ENCODE data around the gene SP2. TPM values are rescaled to one million over a fixed set of nuclear protein-coding genes. Genes with fewer than 3 reads are reported as not detected.
"Not testable (repeated sequence)": the region's sequence is repeated elsewhere in the genome, so short reads cannot be mapped to it uniquely, and the experiment has no call there.

Gene SP2
- total RNA-seq, 1 donor from 2014 or later = 0.77 TPM

- DNase-seq (ENCODE audit: low read depth in 2 of 2) = no peak
These were observed 23.0 kb downstream of the SP2 start for GRCh38 chr17:47918991-47919390.

DNA sequence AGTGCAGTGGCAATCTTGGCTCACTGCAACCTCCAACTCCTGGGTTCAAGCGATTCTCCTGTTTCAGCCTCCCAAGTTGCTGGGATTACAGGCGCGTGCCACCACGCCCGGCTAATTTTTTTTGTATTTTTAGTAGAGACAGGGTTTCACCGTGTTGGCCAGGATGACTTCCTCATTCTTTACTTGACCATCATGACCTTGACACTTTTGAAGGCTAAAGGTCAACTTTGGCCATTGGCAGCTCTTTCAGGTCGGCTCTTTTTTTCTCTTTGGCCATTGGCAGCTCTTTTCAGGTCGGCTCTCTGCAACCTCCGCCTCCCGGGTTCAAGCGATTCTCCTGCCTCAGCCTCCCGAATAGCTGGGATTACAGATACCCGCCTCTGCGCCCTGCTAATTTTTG is 23.9 kb downstream of the SP2 start:
- not testable (repeated sequence) for DNase-seq (ENCODE audit: low read depth in 2 of 2)

- DNase-seq (ENCODE audit: low read depth in 2 of 2) = no peak
These were observed 29.0 kb downstream of the SP2 start for GRCh38 chr17:47924785-47925677.

DNA sequence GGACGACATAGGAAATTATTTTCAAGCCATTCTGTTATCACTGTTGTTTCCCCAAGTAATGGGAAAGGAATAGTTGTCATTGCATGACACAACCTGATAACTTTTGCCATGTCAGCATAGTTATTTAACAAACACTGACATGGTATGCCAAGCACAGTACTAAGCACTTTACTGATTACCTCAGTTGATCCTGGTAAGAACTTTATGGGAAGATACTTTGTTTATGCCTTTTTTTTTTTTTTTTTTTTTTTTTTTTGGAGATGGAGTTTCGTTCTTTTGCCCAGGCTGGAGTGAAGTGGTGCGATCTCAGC is 29.6 kb downstream of the SP2 start:
- no peak for DNase-seq (ENCODE audit: low read depth in 2 of 2)

DNA sequence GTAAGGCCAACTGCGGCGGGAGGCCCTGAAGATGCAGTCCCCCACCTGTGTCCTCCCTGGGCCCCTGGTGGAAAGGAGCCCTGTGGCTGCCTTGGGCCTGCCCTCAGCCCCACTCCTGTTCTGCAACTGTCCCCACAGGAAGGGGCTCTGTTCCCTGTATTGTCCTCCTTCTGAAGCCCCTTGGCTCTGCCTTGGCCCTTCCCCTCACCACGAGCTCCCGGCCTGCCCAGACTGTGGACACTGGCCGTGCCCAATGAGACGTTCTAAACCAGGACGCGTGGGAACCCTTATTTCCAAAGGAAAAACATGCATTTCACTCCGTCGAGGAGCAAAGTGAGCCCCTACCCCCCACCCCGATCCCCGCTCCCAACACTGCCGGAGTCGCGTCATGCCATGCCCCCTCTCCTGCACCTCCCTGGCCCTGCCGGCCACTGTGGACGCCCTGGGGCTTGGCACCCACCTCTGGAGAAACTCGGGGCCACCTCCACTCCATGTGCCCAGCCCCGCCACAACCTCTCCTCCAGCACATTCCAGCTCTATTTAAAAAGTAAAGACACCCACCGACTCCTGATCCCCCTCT is 31.9 kb downstream of the SP2 start:
- no peak for DNase-seq (ENCODE audit: low read depth in 2 of 2)

GRCh38 chr17:47928415-47928814 is 32.4 kb downstream of the SP2 start:
- DNase-seq (ENCODE audit: low read depth in 2 of 2) = no peak

DNA sequence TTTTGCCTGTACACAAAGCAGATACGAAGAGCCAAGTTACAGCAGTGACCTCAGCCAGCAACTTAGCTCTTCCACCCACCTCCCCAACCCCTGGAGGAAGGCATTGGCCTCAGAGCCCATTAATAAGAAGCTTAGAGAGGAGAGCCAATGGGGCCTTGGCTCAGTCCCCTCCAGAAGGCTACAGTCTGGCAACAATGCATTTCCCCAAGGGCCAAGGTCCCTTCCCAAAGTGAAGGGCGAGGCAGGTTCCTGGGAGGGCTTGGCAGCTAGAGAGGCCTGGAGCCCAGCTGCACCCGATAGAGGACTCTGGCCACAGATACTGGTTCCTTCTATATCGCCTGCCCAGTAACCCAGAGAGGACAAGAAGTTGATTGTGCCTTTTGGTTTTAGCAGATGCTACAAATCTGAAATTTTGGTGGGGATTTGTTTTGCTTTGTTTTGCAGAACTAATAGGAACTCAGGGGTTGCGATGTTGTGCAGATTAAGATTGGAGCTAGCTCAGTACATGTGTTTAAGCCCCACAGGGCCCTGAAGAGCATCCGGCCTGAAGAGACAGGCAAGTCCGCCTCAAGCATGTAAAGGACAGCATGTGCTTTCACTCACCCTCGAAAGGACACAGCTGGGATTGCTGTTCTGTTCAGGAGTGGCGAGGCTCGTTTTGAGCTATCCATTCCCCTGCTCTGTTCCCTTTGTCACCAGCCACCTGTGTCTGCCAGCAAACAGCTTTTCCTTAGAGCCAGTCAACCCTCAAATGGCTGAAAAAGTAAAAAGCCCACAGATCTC is 33.4 kb downstream of the SP2 start:
- no peak for DNase-seq (ENCODE audit: low read depth in 2 of 2)

GRCh38 chr17:47931848-47932247 is 35.8 kb downstream of the SP2 start:
- DNase-seq (ENCODE audit: low read depth in 2 of 2) = no peak

- no peak for DNase-seq (ENCODE audit: low read depth in 2 of 2)
These were observed 38.8 kb downstream of the SP2 start for GRCh38 chr17:47934856-47935255.

GRCh38 chr17:47935468-47935867 is 39.4 kb downstream of the SP2 start:
- not testable (repeated sequence) for DNase-seq (ENCODE audit: low read depth in 2 of 2)

- DNase-seq (ENCODE audit: low read depth in 2 of 2) = peak in 1 of 2 donors; percentile 11
These were observed 39.9 kb downstream of the SP2 start for GRCh38 chr17:47935961-47936360.

- no peak for DNase-seq (ENCODE audit: low read depth in 2 of 2)
These were observed 41.9 kb downstream of the SP2 start for GRCh38 chr17:47937941-47938340.

- DNase-seq (ENCODE audit: low read depth in 2 of 2) = peak; percentile 97 to 99
These were observed 45.4 kb downstream of the SP2 start, which contains the start of gene PNPO for GRCh38 chr17:47941246-47942095. Gene PNPO (plus strand): TSS chr17:47941571. CDS start chr17:47941676, 105 bp downstream.

DNA sequence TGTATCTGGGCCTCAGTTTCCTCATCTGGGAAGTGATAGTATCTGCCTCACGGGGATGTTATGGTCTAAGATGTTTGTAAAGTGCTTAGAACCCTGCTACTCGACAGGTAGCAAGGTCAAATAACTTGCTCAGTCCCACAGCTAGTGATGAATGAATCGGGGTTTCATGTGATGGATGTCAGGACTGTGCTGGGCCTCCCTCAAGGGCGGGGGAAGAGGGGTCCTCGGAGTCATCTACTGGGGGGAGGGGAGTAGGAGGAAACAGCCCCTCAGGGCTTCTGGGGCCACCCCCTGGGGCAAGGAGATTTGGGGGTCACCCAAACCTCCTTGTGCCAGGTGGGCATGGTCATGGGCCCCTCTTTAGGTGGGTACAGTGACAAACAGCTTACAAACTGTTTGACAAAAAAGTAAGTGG is 46.1 kb downstream of the SP2 start:
- DNase-seq (ENCODE audit: low read depth in 2 of 2) = no peak

DNA sequence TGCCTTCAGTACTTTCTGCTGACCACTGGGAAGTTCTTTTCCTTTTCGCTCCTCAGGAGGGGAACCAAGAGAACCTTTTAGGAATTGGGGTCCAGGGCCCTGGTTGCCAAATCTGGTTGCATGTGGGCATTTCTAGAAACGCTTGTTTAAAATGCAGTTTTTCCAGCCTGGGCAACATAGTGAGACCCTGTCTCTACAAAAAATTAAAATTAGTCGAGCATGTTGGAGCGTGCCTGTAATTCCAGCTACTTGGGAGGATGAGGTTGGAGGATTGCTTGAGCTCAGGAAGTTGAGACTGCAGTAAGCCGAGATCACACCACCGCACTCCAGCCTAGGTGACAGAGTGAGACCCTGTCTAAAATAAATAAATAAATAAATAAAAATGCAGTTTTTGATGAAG is 46.5 kb downstream of the SP2 start:
- DNase-seq (ENCODE audit: low read depth in 2 of 2) = no peak

- DNase-seq (ENCODE audit: low read depth in 2 of 2) = no peak
These were observed 49.0 kb downstream of the SP2 start for GRCh38 chr17:47945080-47945479.

DNA sequence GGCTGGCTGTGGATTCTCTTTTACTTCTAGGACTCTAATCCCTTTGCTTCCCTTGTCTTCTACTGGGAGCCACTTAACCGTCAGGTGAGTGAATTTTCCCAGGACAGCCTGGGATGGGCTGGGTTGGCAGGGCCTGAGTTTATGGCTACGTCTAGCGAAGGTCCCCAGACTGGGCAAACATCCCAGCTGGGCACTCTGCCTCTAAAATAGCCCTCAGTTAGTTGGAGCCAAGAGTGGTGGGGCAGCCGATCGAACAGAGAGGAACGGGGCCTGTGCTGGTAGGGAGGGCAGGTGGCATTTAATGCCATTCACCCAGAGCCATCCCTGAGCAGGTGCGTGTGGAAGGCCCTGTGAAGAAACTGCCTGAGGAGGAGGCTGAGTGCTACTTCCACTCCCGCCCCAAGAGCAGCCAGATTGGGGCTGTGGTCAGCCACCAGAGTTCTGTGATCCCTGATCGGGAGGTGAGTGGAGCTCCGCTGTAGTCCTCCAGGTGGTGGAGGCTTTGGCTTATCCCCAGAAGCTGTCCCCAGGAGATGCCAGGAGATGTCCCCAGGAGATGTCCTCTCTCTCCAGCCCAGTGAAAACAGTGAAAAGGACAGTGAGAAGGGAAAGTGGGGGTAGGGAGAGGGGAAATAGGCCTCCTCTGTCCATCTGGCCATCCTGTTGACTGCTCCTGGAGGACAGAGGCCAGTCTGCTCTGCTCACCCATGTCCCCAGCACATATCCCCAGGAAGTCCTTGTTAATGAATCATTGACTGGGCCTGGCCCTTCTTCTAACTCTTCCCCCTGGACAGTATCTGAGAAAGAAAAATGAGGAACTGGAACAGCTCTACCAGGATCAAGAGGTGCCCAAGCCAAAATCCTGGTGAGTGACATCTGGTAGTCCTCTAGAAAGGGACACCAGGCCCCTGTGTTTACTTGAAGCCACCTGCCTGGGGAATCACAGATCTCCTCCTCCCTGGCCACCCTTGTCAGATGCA is 49.8 kb downstream of the SP2 start:
- DNase-seq (ENCODE audit: low read depth in 2 of 2) = no peak

DNA sequence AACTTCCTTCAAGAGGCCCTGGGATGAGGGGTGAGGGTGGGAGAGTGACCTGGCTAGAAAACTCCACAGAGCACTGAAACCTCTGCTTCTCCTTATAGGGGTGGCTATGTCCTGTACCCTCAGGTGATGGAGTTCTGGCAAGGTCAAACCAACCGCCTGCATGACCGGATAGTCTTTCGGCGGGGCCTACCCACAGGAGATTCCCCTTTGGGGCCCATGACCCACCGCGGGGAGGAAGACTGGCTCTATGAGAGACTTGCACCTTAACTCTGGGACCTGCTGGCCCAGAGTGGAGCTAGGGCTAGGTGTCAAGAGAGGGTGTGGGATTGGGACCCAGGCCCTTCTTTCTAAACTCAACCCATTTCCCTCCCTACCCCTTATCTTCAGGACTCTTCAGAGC is 50.5 kb downstream of the SP2 start:
- no peak for DNase-seq (ENCODE audit: low read depth in 2 of 2)

- peak; percentile 81 to 90 for DNase-seq (ENCODE audit: low read depth in 2 of 2)
These were observed 50.9 kb downstream of the SP2 start for GRCh38 chr17:47946929-47947397.

DNA sequence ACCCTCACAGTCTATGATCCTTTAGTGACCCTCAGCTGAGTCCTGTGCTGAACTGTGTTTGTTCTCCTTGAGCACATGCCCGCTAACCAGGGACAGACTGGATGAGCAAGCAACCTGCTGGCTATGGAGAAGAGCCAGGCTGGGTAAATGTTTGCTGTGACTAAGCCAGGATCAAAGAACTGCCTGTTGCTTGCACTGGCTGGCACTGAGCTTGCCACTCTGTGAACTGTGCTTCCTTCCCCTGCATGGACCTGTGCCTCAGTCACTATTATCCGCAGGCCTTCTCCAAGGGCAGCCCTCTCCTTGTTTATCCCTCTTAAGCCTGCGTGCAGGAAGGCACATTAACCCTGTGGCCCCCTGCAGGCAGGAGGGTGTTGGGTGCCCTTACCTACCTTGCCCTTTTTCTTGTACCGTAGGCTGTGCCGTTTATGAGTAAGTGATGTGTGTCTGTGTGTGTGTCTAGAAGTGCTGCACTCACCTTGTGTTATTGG is 52.7 kb downstream of the SP2 start:
- DNase-seq (ENCODE audit: low read depth in 2 of 2) = no peak

Data from dermis microvascular lymphatic vessel endothelial cell (primary cell).